Measurements from ENCODE around the gene YES1.

Gene YES1

DNA sequence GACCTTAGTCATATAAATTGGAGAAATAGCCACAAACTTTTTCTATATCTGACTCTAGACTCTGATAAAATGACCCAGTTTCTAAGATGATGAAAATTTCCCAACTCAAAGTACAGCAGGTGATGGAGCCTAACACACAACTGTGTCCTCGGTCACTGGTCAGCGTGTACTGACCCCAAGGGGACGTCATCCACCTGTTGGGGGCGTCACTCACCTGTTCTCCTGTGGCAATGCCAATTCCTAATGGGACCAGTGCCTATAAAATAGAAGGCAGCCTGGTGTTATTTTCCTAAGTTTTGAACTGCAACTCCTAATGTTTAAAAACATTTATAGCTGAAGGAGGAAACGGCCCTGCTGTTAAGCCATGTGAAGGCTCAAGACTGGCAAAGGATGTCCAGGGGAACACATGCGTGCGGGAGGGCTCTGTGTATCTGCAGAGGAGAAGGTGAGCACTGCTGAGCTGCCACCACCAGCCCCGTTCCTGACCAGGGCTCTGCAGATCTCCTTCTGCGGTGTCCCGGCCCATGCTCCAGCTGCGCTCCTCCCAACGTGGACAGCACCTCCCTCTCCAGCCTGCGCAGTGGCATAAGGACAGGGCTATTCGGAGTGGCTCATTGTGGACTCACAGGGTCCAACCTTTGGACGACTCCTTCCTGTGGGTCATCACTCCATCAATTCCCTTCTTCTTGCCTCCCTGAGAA is 133.4 kb downstream of the YES1 start:
- TF ChIP-seq CTCF (IDR thresholded peaks at IDR 0.05; ENCODE audit: low read depth, low read length, missing control alignments), result no peak
- in situ Hi-C loops (cut with HindIII; ENCODE audit: low pct_ligation_motif_present, low sequenced_read_pairs), result no loop called here
- Histone ChIP-seq H3K4me3 (ENCODE audit: low read depth, low read length) (no peak overlapping the region), H3K27ac (no peak overlapping the region), H3K27me3 (replicated peaks) (no peaks in the 10 kb centered on the region), H3K36me3 (replicated peaks) (peaks cover 18% of the 10 kb centered on the region)
- no peak for DNase-seq

DNA sequence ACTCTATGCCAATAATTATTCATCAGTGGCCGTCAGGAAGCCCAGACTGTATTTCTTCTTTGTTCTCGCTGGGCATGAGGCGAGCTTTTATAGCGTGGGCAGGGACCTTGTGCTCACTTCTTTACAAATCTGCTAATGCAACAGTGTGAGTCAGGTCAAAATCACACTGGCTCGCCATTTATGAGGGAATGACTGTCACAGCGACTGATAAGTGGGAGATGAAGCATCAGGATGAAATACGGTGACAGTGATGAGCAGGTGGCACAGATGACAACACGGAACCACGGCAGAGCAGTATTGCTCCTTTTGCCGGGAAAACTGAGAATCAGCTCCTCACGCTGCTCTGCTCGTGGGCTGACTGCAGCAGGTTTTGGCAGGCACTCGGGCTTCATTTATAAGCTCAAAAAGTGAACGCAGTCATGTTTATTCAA is 134.1 kb downstream of the YES1 start:
- H3K27me3 ChIP-seq (replicated peaks), result no peaks in the 10 kb centered on the region
- no peak for TF ChIP-seq CTCF (IDR thresholded peaks at IDR 0.05; ENCODE audit: low read depth, low read length, missing control alignments)
- no peak for DNase-seq
- H3K27ac ChIP-seq, result no peak overlapping the region
- H3K4me3 ChIP-seq (ENCODE audit: low read depth, low read length), result no peak overlapping the region
- H3K36me3 ChIP-seq (replicated peaks), result peaks cover 18% of the 10 kb centered on the region
- in situ Hi-C loops (cut with HindIII; ENCODE audit: low pct_ligation_motif_present, low sequenced_read_pairs), result no loop called here

DNA sequence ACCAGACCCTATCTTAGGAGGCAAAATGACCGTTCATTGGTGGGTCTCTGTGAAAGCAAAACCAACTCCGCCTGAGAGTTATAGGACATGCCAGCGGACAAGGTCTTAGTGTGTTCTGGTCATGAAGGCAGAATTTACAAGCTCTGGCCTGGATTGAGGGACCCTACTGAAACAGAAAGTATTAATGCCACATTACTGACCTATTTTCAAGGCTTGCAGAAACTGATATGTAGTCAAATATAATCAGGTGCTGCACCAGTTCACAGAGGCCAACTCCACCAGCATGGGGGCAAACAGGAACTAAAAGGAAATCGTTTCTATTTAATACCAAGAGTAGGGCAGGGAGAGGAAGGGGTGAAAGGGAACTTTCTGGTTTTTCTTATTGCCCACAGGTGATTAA is 134.9 kb downstream of the YES1 start:
- no peak for DNase-seq
- Histone ChIP-seq H3K4me3 (ENCODE audit: low read depth, low read length) (no peak overlapping the region), H3K27ac (no peak overlapping the region), H3K36me3 (replicated peaks) (peaks cover 19% of the 10 kb centered on the region), H3K27me3 (replicated peaks) (no peaks in the 10 kb centered on the region)
- no peak for TF ChIP-seq CTCF (IDR thresholded peaks at IDR 0.05; ENCODE audit: low read depth, low read length, missing control alignments)
- in situ Hi-C loops (cut with HindIII; ENCODE audit: low pct_ligation_motif_present, low sequenced_read_pairs), result no loop called here

DNA sequence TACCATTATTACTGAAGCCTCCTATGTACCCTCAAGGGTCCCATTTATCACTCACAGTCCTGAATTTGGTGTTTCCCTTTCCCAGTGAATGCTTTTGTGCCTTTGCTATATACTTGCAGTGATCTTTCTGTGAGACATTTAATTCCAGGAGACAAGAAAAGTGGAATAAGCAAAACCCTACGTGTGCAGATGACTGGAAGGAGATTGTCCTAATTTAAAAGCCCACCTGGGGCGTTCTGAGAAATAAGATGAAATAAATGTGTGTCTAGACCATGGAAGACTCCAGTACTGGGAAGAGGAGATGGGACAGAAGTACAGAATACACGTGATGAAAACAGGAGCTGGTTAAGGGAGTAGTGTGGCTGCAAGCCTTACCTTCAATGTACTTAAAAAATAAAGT is 135.3 kb downstream of the YES1 start:
- in situ Hi-C loops (cut with HindIII; ENCODE audit: low pct_ligation_motif_present, low sequenced_read_pairs), result no loop called here
- Histone ChIP-seq H3K36me3 (replicated peaks) (peaks cover 16% of the 10 kb centered on the region), H3K27me3 (replicated peaks) (no peaks in the 10 kb centered on the region), H3K4me3 (ENCODE audit: low read depth, low read length) (no peak overlapping the region), H3K27ac (no peak overlapping the region)
- no peak for DNase-seq
- TF ChIP-seq CTCF (IDR thresholded peaks at IDR 0.05; ENCODE audit: low read depth, low read length, missing control alignments), result no peak

DNA sequence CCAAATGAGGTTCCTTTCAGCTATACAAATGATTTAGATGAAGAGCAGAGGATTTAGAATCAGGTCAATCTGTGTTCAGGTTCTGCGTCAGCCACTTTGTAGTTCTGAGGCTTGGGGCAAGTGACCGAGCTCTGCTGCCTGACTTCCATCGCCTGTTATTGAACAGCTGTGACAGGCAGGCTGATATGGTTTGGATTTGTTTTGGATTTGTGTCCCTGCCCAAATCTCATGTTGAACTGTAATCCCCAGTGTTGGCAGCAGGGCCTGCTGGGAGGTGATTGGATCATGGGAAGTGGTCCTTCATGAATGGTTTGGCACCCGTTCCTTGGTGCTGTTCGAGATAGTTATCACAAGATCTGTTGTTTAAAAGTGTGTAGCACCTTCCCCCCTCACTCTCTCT is 136.0 kb downstream of the YES1 start:
- in situ Hi-C loops (cut with HindIII; ENCODE audit: low pct_ligation_motif_present, low sequenced_read_pairs), result no loop called here
- no peak for DNase-seq
- H3K36me3 ChIP-seq (replicated peaks), result peaks cover 19% of the 10 kb centered on the region
- TF ChIP-seq CTCF (IDR thresholded peaks at IDR 0.05; ENCODE audit: low read depth, low read length, missing control alignments), result no peak
- H3K27me3 ChIP-seq (replicated peaks), result no peaks in the 10 kb centered on the region
- no peak overlapping the region for H3K4me3 ChIP-seq (ENCODE audit: low read depth, low read length)
- no peak overlapping the region for H3K27ac ChIP-seq

DNA sequence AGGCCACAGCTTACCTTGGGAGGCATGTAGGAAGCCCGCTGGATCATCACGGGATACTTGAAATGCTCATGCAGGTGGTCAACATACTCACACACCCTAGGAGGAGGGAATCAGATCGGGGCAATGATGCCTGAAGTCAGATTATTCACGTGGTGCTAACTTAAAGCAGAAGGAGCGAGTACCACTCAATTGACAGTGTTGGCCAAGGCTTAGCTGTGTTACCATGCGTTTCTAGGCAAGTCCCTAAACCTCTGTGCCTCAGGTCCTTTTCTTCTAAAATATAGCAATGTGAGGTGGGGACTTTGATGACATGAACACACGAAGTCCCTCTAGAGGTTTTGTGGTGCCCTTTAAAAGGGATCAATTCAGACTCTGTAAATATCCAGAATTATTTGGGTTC is 136.7 kb downstream of the YES1 start:
- no peak for DNase-seq
- H3K4me3 ChIP-seq (ENCODE audit: low read depth, low read length), result no peak overlapping the region
- in situ Hi-C loops (cut with HindIII; ENCODE audit: low pct_ligation_motif_present, low sequenced_read_pairs), result no loop called here
- TF ChIP-seq CTCF (IDR thresholded peaks at IDR 0.05; ENCODE audit: low read depth, low read length, missing control alignments), result no peak
- no peak overlapping the region for H3K27ac ChIP-seq
- no peaks in the 10 kb centered on the region for H3K27me3 ChIP-seq (replicated peaks)
- H3K36me3 ChIP-seq (replicated peaks), result peaks cover 19% of the 10 kb centered on the region

All from brain microvascular endothelial cell (primary cell).